Measurements from ENCODE around the gene ZMIZ1. TPM values are rescaled to one million over a fixed set of nuclear protein-coding genes. Genes with fewer than 3 reads are reported as not detected.

The ZMIZ1 gene
- total RNA-seq, 1 donor from 2014 or later, result 46.2 TPM

DNA sequence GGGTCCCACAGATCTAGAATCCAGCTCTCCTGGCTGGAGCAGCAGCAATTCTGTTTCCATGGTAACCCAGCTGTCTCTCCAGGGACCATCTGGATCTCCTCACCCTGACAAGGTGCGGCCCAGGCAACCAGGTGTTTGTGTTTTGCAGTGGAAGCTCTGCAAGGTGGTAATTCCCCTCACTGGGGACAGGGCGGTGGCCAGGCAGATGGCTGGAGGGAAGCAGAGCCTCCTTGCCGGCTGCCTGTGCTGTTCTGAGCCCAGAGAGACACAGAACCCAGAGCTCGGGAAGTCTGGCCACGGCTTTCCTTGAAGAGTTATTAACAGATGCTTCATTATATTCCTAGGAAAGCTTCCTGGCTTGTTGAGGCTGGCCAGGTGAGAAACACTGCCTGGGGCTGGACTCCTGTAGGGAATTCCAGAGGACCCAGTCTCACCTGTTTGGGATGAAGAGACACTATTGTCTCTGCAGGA, 160.3 kb downstream of the ZMIZ1 start:
- no peak for DNase-seq (ENCODE audit: low spot score)
- H3K9me3 Mint-ChIP-seq (ENCODE audit: low read depth), result no peaks in the 10 kb centered on the region
- no peak overlapping the region for H3K4me3 Mint-ChIP-seq (ENCODE audit: unreplicated experiment)
- H3K36me3 Mint-ChIP-seq (ENCODE audit: low read depth), result peaks cover 13% of the 10 kb centered on the region
- H3K4me1 Mint-ChIP-seq (ENCODE audit: low read depth), result peaks cover 20% of the 10 kb centered on the region
- TF ChIP-seq, protein P1, sequence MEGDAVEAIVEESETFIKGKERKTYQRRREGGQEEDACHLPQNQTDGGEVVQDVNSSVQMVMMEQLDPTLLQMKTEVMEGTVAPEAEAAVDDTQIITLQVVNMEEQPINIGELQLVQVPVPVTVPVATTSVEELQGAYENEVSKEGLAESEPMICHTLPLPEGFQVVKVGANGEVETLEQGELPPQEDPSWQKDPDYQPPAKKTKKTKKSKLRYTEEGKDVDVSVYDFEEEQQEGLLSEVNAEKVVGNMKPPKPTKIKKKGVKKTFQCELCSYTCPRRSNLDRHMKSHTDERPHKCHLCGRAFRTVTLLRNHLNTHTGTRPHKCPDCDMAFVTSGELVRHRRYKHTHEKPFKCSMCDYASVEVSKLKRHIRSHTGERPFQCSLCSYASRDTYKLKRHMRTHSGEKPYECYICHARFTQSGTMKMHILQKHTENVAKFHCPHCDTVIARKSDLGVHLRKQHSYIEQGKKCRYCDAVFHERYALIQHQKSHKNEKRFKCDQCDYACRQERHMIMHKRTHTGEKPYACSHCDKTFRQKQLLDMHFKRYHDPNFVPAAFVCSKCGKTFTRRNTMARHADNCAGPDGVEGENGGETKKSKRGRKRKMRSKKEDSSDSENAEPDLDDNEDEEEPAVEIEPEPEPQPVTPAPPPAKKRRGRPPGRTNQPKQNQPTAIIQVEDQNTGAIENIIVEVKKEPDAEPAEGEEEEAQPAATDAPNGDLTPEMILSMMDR (IDR thresholded peaks at IDR 0.05), result no peak
- no peak overlapping the region for H3K27ac Mint-ChIP-seq (ENCODE audit: unreplicated experiment)
- no peaks in the 10 kb centered on the region for H3K27me3 Mint-ChIP-seq (ENCODE audit: low read depth)

- Mint-ChIP-seq H3K27ac (ENCODE audit: unreplicated experiment) (no peak overlapping the region), H3K4me3 (ENCODE audit: unreplicated experiment) (no peak overlapping the region), H3K27me3 (ENCODE audit: low read depth) (no peaks in the 10 kb centered on the region), H3K9me3 (ENCODE audit: low read depth) (no peaks in the 10 kb centered on the region), H3K4me1 (ENCODE audit: low read depth) (peaks cover 18% of the 10 kb centered on the region), H3K36me3 (ENCODE audit: low read depth) (peaks cover 10% of the 10 kb centered on the region)
- no peak for DNase-seq (ENCODE audit: low spot score)
- TF ChIP-seq, protein P1 (IDR thresholded peaks at IDR 0.05), result no peak
Observed at GRCh38 chr10:79229830-79230327, 161.1 kb downstream of the ZMIZ1 start.

GRCh38 chr10:79230328-79230830, 161.6 kb downstream of the ZMIZ1 start:
- Mint-ChIP-seq H3K4me3 (ENCODE audit: unreplicated experiment) (no peak overlapping the region), H3K36me3 (ENCODE audit: low read depth) (peaks cover 12% of the 10 kb centered on the region)
- TF ChIP-seq, protein P1 (IDR thresholded peaks at IDR 0.05), result no peak

GRCh38 chr10:79230850-79231249, 162.1 kb downstream of the ZMIZ1 start:
- Mint-ChIP-seq H3K27me3 (ENCODE audit: low read depth) (no peaks in the 10 kb centered on the region), H3K27ac (ENCODE audit: unreplicated experiment) (peak overlapping the region; percentile 6), H3K4me1 (ENCODE audit: low read depth) (peaks cover 18% of the 10 kb centered on the region), H3K4me3 (ENCODE audit: unreplicated experiment) (no peak overlapping the region), H3K36me3 (ENCODE audit: low read depth) (peaks cover 13% of the 10 kb centered on the region), H3K9me3 (ENCODE audit: low read depth) (no peaks in the 10 kb centered on the region)
- TF ChIP-seq, protein P1 (IDR thresholded peaks at IDR 0.05), result no peak
- DNase-seq (ENCODE audit: low spot score), result no peak

More at GRCh38 chr10:79230328-79230830, 161.6 kb downstream of the ZMIZ1 start:
- no peaks in the 10 kb centered on the region for H3K9me3 Mint-ChIP-seq (ENCODE audit: low read depth)
- no peak for DNase-seq (ENCODE audit: low spot score)
- H3K27me3 Mint-ChIP-seq (ENCODE audit: low read depth), result no peaks in the 10 kb centered on the region
- H3K4me1 Mint-ChIP-seq (ENCODE audit: low read depth), result peaks cover 18% of the 10 kb centered on the region
- H3K27ac Mint-ChIP-seq (ENCODE audit: unreplicated experiment), result peak overlapping the region; percentile 6

DNA sequence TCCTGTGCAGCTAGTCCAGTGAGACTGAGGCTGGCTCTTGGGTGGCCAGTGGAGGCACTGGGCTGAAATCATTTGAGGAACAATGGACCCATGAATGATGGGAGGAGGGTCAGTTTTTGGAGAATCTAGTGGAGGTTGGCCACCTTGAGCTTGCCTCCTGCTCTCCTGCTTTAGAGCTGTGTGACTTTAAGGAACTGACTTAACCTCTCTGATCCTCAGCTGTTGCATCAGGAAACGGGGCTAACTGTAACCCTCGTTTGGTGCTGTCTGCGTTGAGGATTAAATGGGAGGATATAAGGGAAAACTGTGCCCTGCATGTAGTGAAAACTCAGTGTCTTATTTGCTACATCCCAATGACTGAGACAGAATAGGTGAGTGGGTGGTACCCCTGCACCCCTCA, 163.1 kb downstream of the ZMIZ1 start:
- Mint-ChIP-seq H3K27me3 (ENCODE audit: low read depth) (no peaks in the 10 kb centered on the region), H3K4me3 (ENCODE audit: unreplicated experiment) (no peak overlapping the region), H3K27ac (ENCODE audit: unreplicated experiment) (no peak overlapping the region), H3K4me1 (ENCODE audit: low read depth) (peaks cover 21% of the 10 kb centered on the region), H3K9me3 (ENCODE audit: low read depth) (no peaks in the 10 kb centered on the region), H3K36me3 (ENCODE audit: low read depth) (peaks cover 16% of the 10 kb centered on the region)
- TF ChIP-seq, protein P1 (IDR thresholded peaks at IDR 0.05), result no peak
- DNase-seq (ENCODE audit: low spot score), result no peak
